HG03175 (cell line): ENCODE measurements around the gene KLHL29.
"Not testable (repeated sequence)": the region's sequence is repeated elsewhere in the genome, so short reads cannot be mapped to it uniquely, and the experiment has no call there.

Experiments
- ATAC-seq: cut with Tn5 transposase; IDR thresholded peaks from one replicate; pipeline ENCODE4 v1.9.1; 2021; ENCODE audit warnings: mild to moderate bottlenecking, moderate library complexity; ENCODE audit not compliant: unreplicated experiment

KLHL29 gene

DNA sequence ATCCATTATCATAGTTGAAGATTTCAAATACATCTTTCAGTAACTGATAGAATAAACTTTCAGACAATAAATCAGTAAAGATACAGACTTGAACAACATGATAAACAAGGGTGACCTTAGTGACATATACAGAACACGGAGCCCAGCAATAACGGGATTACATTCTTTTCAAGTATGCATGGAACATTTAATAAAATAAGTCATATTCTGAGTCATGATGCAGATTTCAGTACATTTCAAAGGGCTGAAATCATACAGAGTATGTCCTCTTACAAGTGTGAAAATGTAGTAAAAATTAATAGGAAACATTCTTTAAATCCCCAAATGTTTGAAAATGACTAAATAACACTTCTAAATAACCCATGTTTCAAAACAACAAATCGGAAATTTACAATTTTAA is 17.2 kb upstream of the KLHL29 start:
- no peak for ATAC-seq

DNA sequence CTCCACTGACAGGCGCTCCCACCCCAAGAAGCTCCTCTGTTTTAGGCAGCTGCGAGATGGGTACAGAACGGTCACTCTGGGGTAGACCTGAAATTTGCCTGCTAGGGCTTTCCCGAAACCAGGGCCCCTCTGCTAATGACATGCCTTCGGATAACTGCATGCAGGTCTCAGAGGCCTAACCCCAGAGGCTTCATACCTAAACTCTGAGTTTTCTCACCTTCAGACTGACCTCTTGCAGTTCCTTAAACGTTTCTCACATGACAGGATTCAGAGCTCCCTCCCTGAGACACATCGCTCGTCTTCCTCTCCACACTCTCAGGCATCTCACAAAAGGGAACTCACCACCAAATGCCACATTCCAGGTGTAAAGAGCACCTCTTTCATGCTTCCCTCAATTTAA is 11.3 kb upstream of the KLHL29 start:
- ATAC-seq, result no peak

DNA sequence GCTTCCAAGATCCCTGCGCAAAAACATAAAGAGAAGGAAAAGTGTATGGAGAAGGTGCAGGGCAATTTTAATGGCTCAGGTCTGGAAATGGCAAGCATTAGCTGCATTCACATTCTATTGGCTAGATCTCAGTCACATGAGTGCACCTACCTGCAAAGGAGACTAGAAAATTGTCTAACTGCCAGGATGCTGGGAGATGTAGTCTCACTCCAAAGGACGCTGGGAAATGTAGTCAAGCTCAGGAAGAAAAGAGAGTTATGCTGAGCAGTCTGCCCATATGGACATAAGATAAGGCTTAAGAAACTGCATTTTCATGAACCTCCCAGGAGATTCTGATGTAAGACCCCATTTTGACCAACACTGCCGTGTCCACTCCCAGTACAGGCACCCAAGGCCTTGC is 9.5 kb upstream of the KLHL29 start:
- ATAC-seq, result peak; percentile 37

GRCh38 chr2:23376075-23376474 is 8.9 kb upstream of the KLHL29 start:
- no peak for ATAC-seq

DNA sequence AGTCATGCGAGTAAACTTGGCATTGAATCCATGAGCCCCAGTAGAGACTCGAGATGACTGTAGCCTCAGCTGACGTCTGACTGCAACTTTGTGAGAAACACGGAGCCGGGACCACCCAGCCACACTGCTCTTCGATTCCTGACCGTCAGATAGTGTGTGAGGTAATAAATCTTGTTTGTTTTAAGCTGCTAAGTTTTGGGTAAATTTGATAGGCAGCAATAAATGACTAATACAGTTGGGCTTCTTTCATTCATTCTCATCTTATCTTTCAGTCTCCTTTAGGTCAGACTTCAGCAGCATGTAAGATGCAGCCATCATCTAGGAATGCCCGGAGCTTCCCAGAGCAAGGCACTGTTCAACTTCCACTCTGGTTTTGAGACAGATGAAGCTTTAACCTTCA is 8.0 kb upstream of the KLHL29 start:
- ATAC-seq, result no peak

DNA sequence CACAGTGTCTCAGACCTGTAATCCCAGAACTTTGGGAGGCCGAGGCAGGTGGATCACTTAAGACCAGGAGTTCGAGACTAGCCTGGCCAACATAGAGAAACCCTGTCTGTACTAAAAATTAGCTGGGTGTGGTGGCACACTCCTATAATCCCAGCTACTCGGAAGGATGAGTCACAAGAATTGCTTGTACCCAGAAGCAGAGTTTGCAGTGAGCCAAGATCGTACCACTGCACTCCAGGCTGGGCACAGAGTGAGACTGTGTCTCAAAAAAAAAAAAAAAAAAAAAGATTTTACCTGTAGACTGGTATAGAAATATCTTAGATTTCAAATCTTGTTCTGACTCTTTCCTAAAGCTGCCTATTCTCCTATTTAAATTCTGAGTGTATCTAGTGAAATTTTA is 7.2 kb upstream of the KLHL29 start:
- no peak for ATAC-seq

DNA sequence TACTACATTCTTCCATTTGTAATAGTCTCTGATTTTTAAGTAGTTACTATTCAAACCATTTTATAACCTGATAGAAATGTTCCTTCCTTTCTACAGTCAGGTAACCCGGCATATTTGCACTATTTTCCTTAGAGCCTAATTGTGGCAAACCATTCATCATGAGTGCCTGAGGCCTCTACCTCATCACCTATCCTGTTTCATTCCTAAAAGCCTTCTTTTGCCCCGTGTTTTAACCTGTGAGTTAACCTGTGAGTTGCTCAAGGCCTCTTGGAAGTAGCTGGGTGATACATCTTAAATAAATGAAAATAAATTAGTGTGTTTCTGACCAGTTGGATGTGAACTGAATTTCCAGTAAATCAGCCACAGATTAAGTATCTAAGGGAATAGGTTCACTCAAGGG is 6.5 kb upstream of the KLHL29 start:
- no peak for ATAC-seq

- peak; percentile 57 for ATAC-seq
Measured at GRCh38 chr2:23379220-23379695, 5.7 kb upstream of the KLHL29 start.

- ATAC-seq, result peak; percentile 37
Measured at GRCh38 chr2:23380562-23381065, 4.4 kb upstream of the KLHL29 start.

DNA sequence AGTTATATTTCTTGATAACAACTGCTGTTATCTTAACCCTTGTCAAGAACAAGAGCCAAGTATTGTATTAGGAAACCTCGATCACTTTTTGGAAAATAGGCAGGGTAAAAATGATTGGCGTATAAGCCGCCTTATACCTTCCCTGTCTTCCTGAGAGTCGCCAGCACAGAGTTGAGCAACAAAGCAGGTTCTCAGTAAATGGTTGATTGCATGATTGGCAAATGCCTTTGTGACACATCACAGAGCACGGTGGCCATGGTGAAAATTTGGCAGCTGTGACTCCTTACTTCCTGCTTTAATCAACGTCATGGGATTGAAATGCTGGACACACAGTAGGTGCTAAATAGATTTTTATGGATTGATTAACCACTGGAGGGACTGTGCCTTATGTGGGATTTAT is 3.9 kb upstream of the KLHL29 start:
- peak; percentile 26 for ATAC-seq

DNA sequence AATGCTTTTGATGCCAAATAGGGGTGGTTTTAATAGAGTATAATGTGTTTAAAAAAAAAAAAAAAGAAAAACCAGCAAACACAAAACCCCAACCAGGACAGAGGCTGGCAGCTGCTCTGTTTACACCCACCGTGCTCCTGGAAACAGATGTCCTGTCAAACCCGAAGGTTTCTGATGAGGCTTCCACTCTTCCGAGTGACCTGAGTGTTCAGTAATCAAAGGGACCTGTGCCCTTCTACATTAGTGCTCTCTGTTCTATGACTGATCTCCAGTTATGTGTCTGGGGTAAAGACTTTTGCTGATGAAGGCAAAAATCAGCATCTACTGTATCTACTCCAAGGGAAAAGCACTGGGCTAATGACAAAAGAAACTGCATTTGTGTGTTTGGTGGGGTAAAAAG is 3.5 kb upstream of the KLHL29 start:
- no peak for ATAC-seq

GRCh38 chr2:23383100-23383499 is 1.9 kb upstream of the KLHL29 start:
- ATAC-seq, result no peak

DNA sequence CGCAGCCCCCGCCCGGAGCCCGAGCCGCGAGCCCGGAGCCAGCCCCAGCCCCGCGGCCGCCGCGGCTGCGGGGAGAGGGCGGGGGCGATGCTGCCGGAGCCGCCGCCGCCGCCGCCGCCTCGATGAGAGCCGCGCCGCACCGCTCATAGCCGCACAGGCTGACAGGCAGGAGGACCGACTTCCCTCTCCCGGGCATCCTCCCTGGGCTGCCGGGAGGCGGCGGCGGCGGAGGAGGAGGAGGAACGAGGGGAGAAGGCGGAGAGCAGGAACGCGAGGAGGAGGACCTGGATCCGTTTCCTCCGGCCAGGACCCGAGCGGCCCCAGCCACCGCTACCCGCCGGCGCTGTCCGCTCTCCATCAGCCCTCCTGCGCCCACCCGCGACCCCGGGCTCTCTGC is 370 bp downstream of the KLHL29 start:
- ATAC-seq, result peak; percentile 22

- ATAC-seq, result peak; percentile 21
Measured at GRCh38 chr2:23385748-23386338, 864 bp downstream of the KLHL29 start.

- ATAC-seq, result peak; percentile 18
Measured at GRCh38 chr2:23386339-23387220, 1.6 kb downstream of the KLHL29 start.

DNA sequence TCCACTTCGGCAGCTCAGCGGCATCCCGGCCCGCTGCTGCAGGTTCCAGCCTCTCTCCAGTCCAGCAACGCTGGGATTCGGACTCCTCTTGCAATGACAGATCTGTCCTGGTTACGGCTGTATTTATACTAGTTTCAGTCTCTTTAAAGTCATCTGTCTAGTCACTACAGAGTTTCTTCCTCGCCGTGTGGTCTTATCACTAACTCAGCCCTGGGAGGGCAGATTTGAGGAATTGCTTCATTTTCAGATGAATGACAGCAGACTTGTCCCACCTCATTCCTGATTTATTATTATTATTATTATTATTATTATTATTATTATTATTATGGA is 2.2 kb downstream of the KLHL29 start:
- ATAC-seq, result no peak

DNA sequence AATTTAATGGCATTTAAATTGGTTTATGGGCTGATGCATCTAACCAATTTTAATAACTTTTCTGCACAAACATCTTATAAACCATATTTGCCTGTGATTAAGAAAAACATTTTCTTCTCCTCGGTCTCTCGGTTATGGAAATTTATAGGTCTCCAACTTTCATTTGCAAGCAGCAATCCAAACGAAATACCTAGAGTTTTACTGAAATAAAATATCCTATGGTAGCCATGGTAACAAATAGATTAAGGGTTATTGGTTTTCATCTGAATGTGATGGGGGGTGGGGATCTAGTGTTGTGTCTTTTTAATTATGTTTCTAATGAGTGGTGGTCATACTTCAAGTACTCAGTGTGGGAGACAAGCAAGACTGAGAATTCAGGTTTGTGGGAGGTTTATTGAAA is 2.9 kb downstream of the KLHL29 start:
- no peak for ATAC-seq

DNA sequence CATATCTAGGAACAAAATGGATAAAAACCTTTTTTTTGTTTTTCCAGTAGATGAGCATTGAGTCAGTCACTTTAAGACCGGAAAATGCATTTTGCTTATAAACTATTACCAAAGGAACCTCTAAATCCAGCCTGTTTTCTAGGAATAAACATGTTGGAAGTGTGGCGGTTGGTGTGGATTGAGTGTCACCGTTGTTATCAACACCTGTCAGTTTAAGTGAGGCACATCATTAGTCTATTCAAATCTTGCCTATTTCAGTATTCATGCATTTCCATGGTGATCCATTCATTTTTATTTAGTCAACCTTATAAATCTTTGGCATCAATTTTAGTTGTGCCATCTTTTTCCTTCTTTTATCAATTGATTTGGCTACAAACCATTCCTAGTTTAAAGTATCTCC is 3.3 kb downstream of the KLHL29 start:
- no peak for ATAC-seq

DNA sequence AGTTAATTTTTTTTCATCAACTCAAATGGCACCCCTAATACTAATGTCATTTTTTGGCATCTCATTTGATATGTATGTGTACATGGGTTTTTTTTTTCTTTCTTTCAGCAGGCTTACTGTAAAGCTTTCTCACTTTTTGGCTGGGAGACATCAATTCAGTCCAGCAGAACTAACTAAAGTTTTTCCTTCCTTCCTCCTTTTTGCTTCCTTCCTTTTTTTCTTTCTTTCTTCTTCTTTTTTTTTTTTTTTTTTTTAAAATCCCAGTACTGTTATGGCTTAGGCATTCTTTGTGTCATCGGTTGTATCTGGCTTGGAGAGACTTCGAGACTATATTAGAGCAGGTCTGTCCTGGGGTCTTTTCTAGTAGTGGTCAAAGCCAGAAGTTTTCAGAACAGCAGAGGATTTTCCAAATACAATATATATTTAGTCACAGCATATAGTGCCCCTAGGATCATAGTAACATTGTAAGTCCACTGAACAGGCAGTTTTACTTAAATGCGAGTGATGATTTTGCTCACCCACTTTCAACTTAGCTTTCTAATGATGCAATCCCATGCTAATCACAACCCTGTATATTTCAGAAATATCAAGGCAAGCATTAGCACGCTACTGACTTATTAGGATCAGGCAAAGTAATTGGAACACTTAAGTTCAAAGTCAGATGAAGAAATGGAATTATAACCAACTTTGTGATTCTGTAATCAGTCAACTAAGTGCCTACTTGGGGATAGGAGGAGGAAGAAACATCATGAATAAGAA is 4.0 kb downstream of the KLHL29 start:
- ATAC-seq, result no peak

DNA sequence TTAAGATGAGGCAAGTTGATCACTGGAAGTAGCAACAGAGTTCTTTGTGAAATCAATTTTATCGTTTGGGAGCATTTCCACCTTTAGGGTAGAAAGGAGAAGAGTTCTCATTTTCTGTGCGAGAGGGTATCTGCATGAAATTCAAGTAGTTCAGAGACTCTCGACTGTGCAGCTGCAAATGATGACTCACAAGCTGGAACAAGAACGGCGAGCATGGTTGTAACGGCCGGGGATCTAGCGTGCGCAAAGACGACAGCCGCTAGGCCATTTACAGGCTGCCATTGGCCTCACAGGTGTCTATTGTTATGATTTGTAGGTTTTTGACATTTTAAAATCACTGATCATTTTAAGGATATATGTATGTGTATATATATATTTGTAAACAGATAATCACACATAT is 5.2 kb downstream of the KLHL29 start:
- ATAC-seq, result no peak

- ATAC-seq, result not testable (repeated sequence)
Measured at GRCh38 chr2:23391237-23391736, 6.3 kb downstream of the KLHL29 start.
